ENCODE results near the gene CST8. TPM values are rescaled to one million over a fixed set of nuclear protein-coding genes. Genes with fewer than 3 reads are reported as not detected.

Gene CST8
- polyA plus RNA-seq, 1 of the 3 experiments (the other 2 are of a cell fraction) = not detected

GRCh38 chr20:23503649-23504048, 12.7 kb downstream of the CST8 start:
- TF ChIP-seq CHD2 (IDR thresholded peaks at IDR 0.05; ENCODE audit: low read length, partially characterized antibody) = no peak
- no peak for TF ChIP-seq JUND (IDR thresholded peaks at IDR 0.05)
- TF ChIP-seq EZH2phosphoT487 (IDR thresholded peaks at IDR 0.05; ENCODE audit: borderline replicate concordance, low read depth) = no peak
- no peak for TF ChIP-seq RAD21 (IDR thresholded peaks at IDR 0.05; ENCODE audit: low read length)
- TF ChIP-seq ELF1 (IDR thresholded peaks at IDR 0.05) = no peak
- TF ChIP-seq SIN3A (IDR thresholded peaks at IDR 0.05; ENCODE audit: borderline replicate concordance, low read depth, low read length) = no peak
- TF ChIP-seq MAX (IDR thresholded peaks at IDR 0.05; ENCODE audit: low read depth) = no peak
- TF ChIP-seq TAF1 (IDR thresholded peaks at IDR 0.05; ENCODE audit: borderline replicate concordance, low read depth, low read length) = no peak
- TF ChIP-seq FOSL2 (IDR thresholded peaks at IDR 0.05; ENCODE audit: borderline replicate concordance, low read depth) = no peak
- TF ChIP-seq ZBTB33 (IDR thresholded peaks at IDR 0.05; ENCODE audit: borderline replicate concordance, low read depth) = no peak
- no peak for TF ChIP-seq RCOR1 (IDR thresholded peaks at IDR 0.05; ENCODE audit: low read length)
- 7% methylated on average over 13 of the region's 14 CpGs for WGBS (ENCODE audit: low lambda C conversion rate)
- Histone ChIP-seq H3K27ac (ENCODE audit: low read depth in 2 of 2, low read length in 1 of 2) (no peak overlapping the region), H2AFZ (ENCODE audit: low read depth) (no peak overlapping the region), H3F3A (replicated peaks; ENCODE audit: insufficient read depth) (no peaks in the 10 kb centered on the region), H3K4me2 (no peak overlapping the region), H3K79me2 (ENCODE audit: insufficient read depth) (no peaks in the 10 kb centered on the region), H3K4me3 (ENCODE audit: low read depth in 2 of 2, low read length in 1 of 2) (no peak overlapping the region), H3K36me3 (replicated peaks in 1 of 2; ENCODE audit: control insufficient read depth in 1 of 2, insufficient read depth in 2 of 2, low read length in 1 of 2) (no peaks in the 10 kb centered on the region), H3K9ac (no peak overlapping the region), H3K9me3 (no peaks in the 10 kb centered on the region), H3K4me1 (ENCODE audit: control insufficient read depth in 1 of 2, insufficient read depth in 2 of 2, low read depth in 1 of 2, low read length in 1 of 2) (no peaks in the 10 kb centered on the region), H3K27me3 (ENCODE audit: insufficient read depth) (peaks cover 14% of the 10 kb centered on the region; the same call in 1 of the 2 replicates), H4K20me1 (ENCODE audit: insufficient read depth) (no peaks in the 10 kb centered on the region), H3K9me2 (no peaks in the 10 kb centered on the region)
- no peak for DNase-seq
- ChIA-PET CTCF (no interaction called here), POLR2A (no interaction called here)

- Histone ChIP-seq H3K4me3 (ENCODE audit: low read depth in 2 of 2, low read length in 1 of 2) (no peak overlapping the region), H3K79me2 (ENCODE audit: insufficient read depth) (no peaks in the 10 kb centered on the region), H3K4me1 (ENCODE audit: control insufficient read depth in 1 of 2, insufficient read depth in 2 of 2, low read depth in 1 of 2, low read length in 1 of 2) (no peaks in the 10 kb centered on the region), H3K9ac (no peak overlapping the region), H3K27ac (ENCODE audit: low read depth in 2 of 2, low read length in 1 of 2) (no peak overlapping the region), H2AFZ (ENCODE audit: low read depth) (no peak overlapping the region), H3K27me3 (ENCODE audit: insufficient read depth) (peaks cover 11% of the 10 kb centered on the region; the same call in 1 of the 2 replicates), H3F3A (replicated peaks; ENCODE audit: insufficient read depth) (no peaks in the 10 kb centered on the region), H3K9me2 (no peaks in the 10 kb centered on the region), H3K36me3 (replicated peaks in 1 of 2; ENCODE audit: control insufficient read depth in 1 of 2, insufficient read depth in 2 of 2, low read length in 1 of 2) (no peaks in the 10 kb centered on the region), H4K20me1 (ENCODE audit: insufficient read depth) (no peaks in the 10 kb centered on the region), H3K4me2 (no peak overlapping the region), H3K9me3 (no peaks in the 10 kb centered on the region)
- no peak for DNase-seq
- 4% methylated on average over 6 of the region's 6 CpGs for WGBS (ENCODE audit: low lambda C conversion rate)
- ChIA-PET CTCF (no interaction called here), POLR2A (no interaction called here)
- TF ChIP-seq TAF1 (IDR thresholded peaks at IDR 0.05; ENCODE audit: borderline replicate concordance, low read depth, low read length) = no peak
Measured at GRCh38 chr20:23507346-23507745, 16.4 kb downstream of the CST8 start.

All from SK-N-SH (cell line).